ENCODE results near the gene OVOL2. TPM values are rescaled to one million over a fixed set of nuclear protein-coding genes. Genes with fewer than 3 reads are reported as not detected.

Gene OVOL2
- total RNA-seq, 2 experiments from 2014 or later: not detected

- Mint-ChIP-seq H3K4me1 (ENCODE audit: low read depth) (peaks cover 10% of the 10 kb centered on the region), H3K27ac (no peak overlapping the region), H3K9me3 (no peaks in the 10 kb centered on the region), H3K27me3 (peaks cover 56% of the 10 kb centered on the region), H3K36me3 (no peaks in the 10 kb centered on the region), H3K4me3 (no peak overlapping the region)
- ChIA-PET POLR2A (no interaction called here), CTCF (no interaction called here)
- intact Hi-C loops (cut with micrococcal nuclease): loop anchor here (10.0 kb wide), 1 partner anchor 230 kb away; the partner anchor contains the start of gene ZNF133
- DNase-seq: no peak
These were observed 2.5 kb downstream of the OVOL2 start for GRCh38 chr20:18055261-18055660.

GRCh38 chr20:18052856-18053255 lies 4.9 kb downstream of the OVOL2 start:
- Mint-ChIP-seq H3K4me1 (ENCODE audit: low read depth) (peaks cover 7% of the 10 kb centered on the region), H3K4me3 (no peak overlapping the region), H3K27me3 (peaks cover 38% of the 10 kb centered on the region), H3K36me3 (no peaks in the 10 kb centered on the region), H3K27ac (no peak overlapping the region), H3K9me3 (no peaks in the 10 kb centered on the region)
- POLR2A ChIA-PET: no interaction called here
- intact Hi-C loops (cut with micrococcal nuclease): loop anchor here (10.0 kb wide), 1 partner anchor 232 kb away; the partner anchor contains the start of gene ZNF133
- CTCF ChIA-PET: no interaction called here
- DNase-seq: no peak

- intact Hi-C loops (cut with micrococcal nuclease): loop anchor here (10.0 kb wide), 1 partner anchor 234 kb away; the partner anchor contains the start of gene ZNF133
- Mint-ChIP-seq H3K9me3 (no peaks in the 10 kb centered on the region), H3K4me1 (ENCODE audit: low read depth) (no peaks in the 10 kb centered on the region), H3K27ac (no peak overlapping the region), H3K27me3 (peaks cover 28% of the 10 kb centered on the region), H3K36me3 (no peaks in the 10 kb centered on the region), H3K4me3 (no peak overlapping the region)
- no peak for DNase-seq
- ChIA-PET CTCF (no interaction called here), POLR2A (no interaction called here)
These were observed 7.1 kb downstream of the OVOL2 start for GRCh38 chr20:18050628-18051027.

- ChIA-PET CTCF (no interaction called here), POLR2A (no interaction called here)
- Mint-ChIP-seq H3K9me3 (peaks cover 5% of the 10 kb centered on the region), H3K4me3 (no peak overlapping the region), H3K27ac (no peak overlapping the region), H3K36me3 (no peaks in the 10 kb centered on the region), H3K4me1 (ENCODE audit: low read depth) (no peaks in the 10 kb centered on the region), H3K27me3 (peaks cover 15% of the 10 kb centered on the region)
- intact Hi-C loops (cut with micrococcal nuclease): no loop called here
- DNase-seq: no peak
These were observed 9.5 kb downstream of the OVOL2 start for GRCh38 chr20:18048176-18048575.

GRCh38 chr20:18046535-18046934 lies 11.2 kb downstream of the OVOL2 start:
- ChIA-PET POLR2A (no interaction called here), CTCF (no interaction called here)
- peaks cover 10% of the 10 kb centered on the region for H3K27me3 Mint-ChIP-seq
- no peak for DNase-seq
- peaks cover 5% of the 10 kb centered on the region for H3K9me3 Mint-ChIP-seq
- H3K4me3 Mint-ChIP-seq: no peak overlapping the region
- intact Hi-C loops (cut with micrococcal nuclease): no loop called here
- no peaks in the 10 kb centered on the region for H3K4me1 Mint-ChIP-seq (ENCODE audit: low read depth)
- no peaks in the 10 kb centered on the region for H3K36me3 Mint-ChIP-seq
- H3K27ac Mint-ChIP-seq: no peak overlapping the region

GRCh38 chr20:18042229-18042628 lies 15.5 kb downstream of the OVOL2 start:
- Mint-ChIP-seq H3K9me3 (peaks cover 5% of the 10 kb centered on the region), H3K4me1 (ENCODE audit: low read depth) (no peaks in the 10 kb centered on the region), H3K36me3 (no peaks in the 10 kb centered on the region), H3K4me3 (no peak overlapping the region), H3K27ac (no peak overlapping the region), H3K27me3 (peaks cover 15% of the 10 kb centered on the region)
- intact Hi-C loops (cut with micrococcal nuclease): no loop called here
- ChIA-PET POLR2A (no interaction called here), CTCF (no interaction called here)
- no peak for DNase-seq

GRCh38 chr20:18041462-18041861 lies 16.3 kb downstream of the OVOL2 start:
- POLR2A ChIA-PET: no interaction called here
- no peak for DNase-seq
- intact Hi-C loops (cut with micrococcal nuclease): no loop called here

GRCh38 chr20:18039063-18039462 lies 18.7 kb downstream of the OVOL2 start:
- DNase-seq: no peak
- ChIA-PET CTCF (no interaction called here), POLR2A (interaction anchor here (0.6 kb wide), 1 partner anchor 599 kb away, joined by 3 read pairs; no protein-coding TSS in a partner anchor)
- H3K4me3 Mint-ChIP-seq: no peak overlapping the region
- H3K9me3 Mint-ChIP-seq: peaks cover 3% of the 10 kb centered on the region
- intact Hi-C loops (cut with micrococcal nuclease): no loop called here
- H3K27me3 Mint-ChIP-seq: peaks cover 16% of the 10 kb centered on the region
- no peak overlapping the region for H3K27ac Mint-ChIP-seq
- H3K36me3 Mint-ChIP-seq: no peaks in the 10 kb centered on the region
- H3K4me1 Mint-ChIP-seq (ENCODE audit: low read depth): no peaks in the 10 kb centered on the region

More at GRCh38 chr20:18041462-18041861, 16.3 kb downstream of the OVOL2 start:
- Mint-ChIP-seq H3K27ac (no peak overlapping the region), H3K4me3 (no peak overlapping the region), H3K4me1 (ENCODE audit: low read depth) (no peaks in the 10 kb centered on the region), H3K9me3 (peaks cover 5% of the 10 kb centered on the region), H3K27me3 (peaks cover 15% of the 10 kb centered on the region), H3K36me3 (no peaks in the 10 kb centered on the region)
- CTCF ChIA-PET: no interaction called here

- intact Hi-C loops (cut with micrococcal nuclease): no loop called here
- peaks cover 6% of the 10 kb centered on the region for H3K27me3 Mint-ChIP-seq
These were observed 23.7 kb downstream of the OVOL2 start for GRCh38 chr20:18034039-18034438.

GRCh38 chr20:18032977-18033892 lies 24.5 kb downstream of the OVOL2 start:
- ChIA-PET POLR2A (no interaction called here), CTCF (interaction anchor here (0.8 kb wide), 1 partner anchor 10 kb away, joined by 3 read pairs; no protein-coding TSS in a partner anchor)
- Mint-ChIP-seq H3K4me3 (no peak overlapping the region), H3K27ac (no peak overlapping the region), H3K9me3 (no peaks in the 10 kb centered on the region), H3K4me1 (ENCODE audit: low read depth) (no peaks in the 10 kb centered on the region), H3K27me3 (peaks cover 4% of the 10 kb centered on the region), H3K36me3 (no peaks in the 10 kb centered on the region)
- intact Hi-C loops (cut with micrococcal nuclease): no loop called here
- DNase-seq: no peak

More at GRCh38 chr20:18034039-18034438, 23.7 kb downstream of the OVOL2 start:
- no peak overlapping the region for H3K4me3 Mint-ChIP-seq
- no peak overlapping the region for H3K27ac Mint-ChIP-seq
- H3K36me3 Mint-ChIP-seq: no peaks in the 10 kb centered on the region
- no peaks in the 10 kb centered on the region for H3K4me1 Mint-ChIP-seq (ENCODE audit: low read depth)
- DNase-seq: no peak
- no peaks in the 10 kb centered on the region for H3K9me3 Mint-ChIP-seq
- CTCF ChIA-PET: interaction anchor here (0.8 kb wide), 1 partner anchor 10 kb away, joined by 3 read pairs; no protein-coding TSS in a partner anchor
- POLR2A ChIA-PET: no interaction called here

GRCh38 chr20:18031888-18032509 lies 25.7 kb downstream of the OVOL2 start:
- Mint-ChIP-seq H3K4me3 (no peak overlapping the region), H3K36me3 (no peaks in the 10 kb centered on the region), H3K4me1 (ENCODE audit: low read depth) (no peaks in the 10 kb centered on the region), H3K27ac (no peak overlapping the region), H3K9me3 (no peaks in the 10 kb centered on the region), H3K27me3 (peaks cover 5% of the 10 kb centered on the region)
- intact Hi-C loops (cut with micrococcal nuclease): no loop called here
- no peak for DNase-seq
- ChIA-PET CTCF (no interaction called here), POLR2A (no interaction called here)

- no peak overlapping the region for H3K4me3 Mint-ChIP-seq
- ChIA-PET POLR2A (no interaction called here), CTCF (no interaction called here)
- H3K36me3 Mint-ChIP-seq: no peaks in the 10 kb centered on the region
- H3K9me3 Mint-ChIP-seq: no peaks in the 10 kb centered on the region
- DNase-seq: no peak
- H3K4me1 Mint-ChIP-seq (ENCODE audit: low read depth): no peaks in the 10 kb centered on the region
- H3K27ac Mint-ChIP-seq: no peak overlapping the region
- peaks cover 5% of the 10 kb centered on the region for H3K27me3 Mint-ChIP-seq
- intact Hi-C loops (cut with micrococcal nuclease): no loop called here
These were observed 26.7 kb downstream of the OVOL2 start for GRCh38 chr20:18031050-18031449.
